Heart left ventricle (tissue), 16 donors: Measurements from ENCODE around the gene CDK5RAP3. TPM values are rescaled to one million over a fixed set of nuclear protein-coding genes. Genes with fewer than 3 reads are reported as not detected.
"Not testable (repeated sequence)": the region's sequence is repeated elsewhere in the genome, so short reads cannot be mapped to it uniquely, and the experiment has no call there.

ENCODE experiments used
- ATAC-seq, 4 donors: fragments of 200-7000 bp; cut with Tn5 transposase; one replicate each; pipeline ENCODE4 v1.9.1; 2020 to 2022; ENCODE audit warnings: moderate library complexity in 4 of 4, mild to moderate bottlenecking in 3 of 4, moderate number of reproducible peaks in 1 of 4
- DNase-seq, 5 donors: peaks; one replicate each; pipeline ENCODE4 v3.0.0-alpha.2; 2020
- H3K27ac ChIP-seq, 12 donors: fragments of 200-600 bp; sonication (generic) in 4 of 12; one replicate each; pipeline versions ENCODE4 v1.5.0 to v1.8.0; 2016 to 2022; ENCODE audit warnings: mild to moderate bottlenecking in 2 of 12
- H3K27me3 ChIP-seq, 9 donors: fragments of 200-600 bp; sonication (generic) in 2 of 9; one replicate each; pipeline versions ENCODE4 v1.5.1 to v1.8.0; 2016 to 2022; ENCODE audit warnings: mild to moderate bottlenecking in 3 of 9
- H3K36me3 ChIP-seq, 9 donors: fragments of 200-600 bp; sonication (generic) in 2 of 9; one replicate each; pipeline versions ENCODE4 v1.5.0 to v1.8.0; 2018 to 2022; ENCODE audit warnings: mild to moderate bottlenecking in 2 of 9
- H3K4me1 ChIP-seq, 12 donors: fragments of 200-600 bp; sonication (generic) in 4 of 12; one replicate each; pipeline versions ENCODE4 v1.5.0 to v1.8.0; 2016 to 2022; ENCODE audit warnings: mild to moderate bottlenecking in 3 of 12
- H3K4me3 ChIP-seq, 12 donors: fragments of 200-600 bp; sonication (generic) in 4 of 12; one replicate each; pipeline versions ENCODE4 v1.5.0 to v1.8.0; 2017 to 2022; ENCODE audit warnings: mild to moderate bottlenecking in 9 of 12, moderate library complexity in 4 of 12
- H3K9me3 ChIP-seq, 12 donors: fragments of 200-600 bp; sonication (generic) in 4 of 12; one replicate each; pipeline versions ENCODE4 v1.5.0 to v1.8.0; 2016 to 2022; ENCODE audit warnings: mild to moderate bottlenecking in 1 of 12
- CTCF ChIP-seq, 12 donors: fragments of 200-600 bp; sonication (generic) in 4 of 12; IDR thresholded peaks; one replicate each; pipeline versions ENCODE4 v1.5.0 to v1.8.0; 2018 to 2022; ENCODE audit warnings: antibody characterized with exemption in 12 of 12, mild to moderate bottlenecking in 5 of 12
- POLR2A ChIP-seq, 2 donors: fragments of 450-650 bp; IDR thresholded peaks; one replicate each; pipeline ENCODE4 v1.6.1; 2017; ENCODE audit warnings: antibody characterized with exemption in 2 of 2, mild to moderate bottlenecking in 2 of 2, moderate library complexity in 2 of 2
- WGBS, 4 donors: extraction: QIAGEN DNeasy Blood & Tissue Kit in 2 of 4; methylation state at CpG; one replicate each; pipeline versions ENCODE4 v1.1.5 to v1.1.7; 2013 to 2018; 5-methylcytosine and 5-hydroxymethylcytosine counted together
- intact Hi-C, 10 donors: fragments of 100-400 bp; cut with DNase I; formaldehyde crosslinking; loops; one replicate each; pipeline versions ENCODE4 v1.11.1 to v1.14.2; 2022
- polyA plus RNA-seq, 2 donors: library from polyadenylated mRNA; stranded (reverse); fragments of 200-250 nt; gene quantifications; one replicate each; pipeline ENCODE4 v1.2.3, GENCODE V29; 2013
- total RNA-seq, 9 donors: library from RNA; depleted of rRNA in 2 of 9; stranded (reverse); fragments of >200 nt in 2 of 9; fragmentation: NEBNext Ultra II Directional in 3 of 9; extraction: Animal tissue kit (Norgen Biotek cat#: 25700) in 3 of 9; gene quantifications; one replicate each; pipeline versions ENCODE4 v1.1.0 to v1.2.4, GENCODE V29; 2016 to 2023
- donor health status: ischemic (EF 13 %, LVEDD 7.1; RV severe dilation, severe dysfunction).
- donor health status: healthy with polysubstance abuse.
- donor health status: DM: no; HTN: yes; CAD: no.
- donor health status: DM: no; HTN: no; CAD: no.
- donor health status: ischemic (EF 25% LVEDD 6.9; RV normal size, moderate dysfunction).
- donor health status: ischemic (EF 25% LVEDD 5.7; RV mildly dilated, moderate dysfunction).
- donor health status: healthy.
- donor health status: DM: yes; HTN: yes; CAD: no.
- donor health status: ischemic (EF 35%, LVEDD 5.7; RV mildly dilated, moderate dysfunction).
- donor health status: nonischemic (EF 11% LVEDD 7.7; RV severe dilation, severe dysfunction).
- donor health status: DM: yes; HTN: yes; CAD: no.
- donor health status: PGD.
- donor health status: ischemic (EF 29% LVEDD 5.4; RV normal size, mild dysfunction).
- donor health status: nonischemic (EF 23%, LVEDD 6.1; RV moderate dilation, normal function).

CDK5RAP3 gene
- total and polyA plus RNA-seq, 11 donors: 41.2 to 80.9 (median 53.8) TPM

GRCh38 chr17:48012654-48013053 is 41.7 kb downstream of the CDK5RAP3 start:
- H3K9me3 ChIP-seq: no peaks in the 10 kb centered on the region
- H3K4me3 ChIP-seq: peak overlapping the region in 3 of 12 donors; percentile 33 to 52 (median 52)
- ATAC-seq: no peak
- H3K27ac ChIP-seq: no peak overlapping the region
- 42 to 64% (median 52%) methylated on average over 3 to 5 of the region's 5 CpGs for WGBS, 4 donors
- no peaks in the 10 kb centered on the region for H3K36me3 ChIP-seq
- peaks cover 0 to 51% (median 20%) of the 10 kb centered on the region in 9 donors for H3K27me3 ChIP-seq
- TF ChIP-seq POLR2A (IDR thresholded peaks at IDR 0.05): no peak
- TF ChIP-seq CTCF (IDR thresholded peaks at IDR 0.05): no peak
- DNase-seq: peak in 1 of 5 donors; percentile 4
- intact Hi-C loops: loop anchor here in 1 of 10 donors (10.0 kb wide), 1 partner anchor 168 kb away; the partner anchor contains the start of gene SCRN2
- peaks cover 0 to 23% (median 7%) of the 10 kb centered on the region in 12 donors for H3K4me1 ChIP-seq

GRCh38 chr17:48013876-48014594 is 43.1 kb downstream of the CDK5RAP3 start:
- Histone ChIP-seq H3K36me3 (no peaks in the 10 kb centered on the region), H3K27ac (no peak overlapping the region), H3K4me3 (no peak overlapping the region), H3K9me3 (no peaks in the 10 kb centered on the region), H3K4me1 (peaks cover 0 to 29% (median 7%) of the 10 kb centered on the region in 12 donors), H3K27me3 (peaks cover 0 to 42% (median 20%) of the 10 kb centered on the region in 9 donors)
- WGBS, 4 donors: 72 to 84% (median 79%) methylated on average over 6 of the region's 6 CpGs
- DNase-seq: no peak
- no peak for ATAC-seq
- TF ChIP-seq POLR2A (IDR thresholded peaks at IDR 0.05) (no peak), CTCF (IDR thresholded peaks at IDR 0.05) (no peak)
- intact Hi-C loops: loop anchor here in 1 of 10 donors (10.0 kb wide), 1 partner anchor 169 kb away; the partner anchor contains the start of gene SCRN2

- H3K27me3 ChIP-seq: peaks cover 0 to 36% (median 20%) of the 10 kb centered on the region in 9 donors
- no peak overlapping the region for H3K4me3 ChIP-seq
- no peaks in the 10 kb centered on the region for H3K9me3 ChIP-seq
- TF ChIP-seq POLR2A (IDR thresholded peaks at IDR 0.05) (no peak), CTCF (IDR thresholded peaks at IDR 0.05) (no peak)
- ATAC-seq (no peak), DNase-seq (no peak)
- no peak overlapping the region for H3K27ac ChIP-seq
- WGBS, 4 donors: 66 to 68% (median 67%) methylated on average over 8 of the region's 8 CpGs
- H3K4me1 ChIP-seq: peaks cover 0 to 29% (median 7%) of the 10 kb centered on the region in 12 donors
- no peaks in the 10 kb centered on the region for H3K36me3 ChIP-seq
- intact Hi-C loops: loop anchor here in 5 of 10 donors (5.0 to 10.0 kb wide), 3 partner anchors 167 to 172 kb away; partner anchors contain the start of gene SCRN2 (in 3 of the 5)
These were observed 43.7 kb downstream of the CDK5RAP3 start for GRCh38 chr17:48014595-48015111.

GRCh38 chr17:48016112-48016511 is 45.2 kb downstream of the CDK5RAP3 start:
- Histone ChIP-seq H3K27me3 (peaks cover 0 to 24% (median 15%) of the 10 kb centered on the region in 9 donors), H3K27ac (no peak overlapping the region), H3K4me1 (peaks cover 0 to 28% (median 7%) of the 10 kb centered on the region in 12 donors), H3K4me3 (no peak overlapping the region), H3K9me3 (no peaks in the 10 kb centered on the region), H3K36me3 (no peaks in the 10 kb centered on the region)
- 80 to 87% (median 83%) methylated on average over 2 of the region's 2 CpGs for WGBS, 4 donors
- ATAC-seq: no peak
- DNase-seq: peak in 1 of 5 donors; percentile 1
- TF ChIP-seq CTCF (IDR thresholded peaks at IDR 0.05) (no peak), POLR2A (IDR thresholded peaks at IDR 0.05) (no peak)
- intact Hi-C loops: loop anchor here in 6 of 10 donors (2.0 to 10.0 kb wide), 6 partner anchors 31 to 174 kb away; partner anchors contain the start of gene SCRN2 (in 3 of the 6)

- Histone ChIP-seq H3K4me1 (peaks cover 0 to 13% (median 0%) of the 10 kb centered on the region in 12 donors), H3K27me3 (peaks cover 0 to 15% (median 4%) of the 10 kb centered on the region in 9 donors)
- intact Hi-C loops: loop anchor here in 9 of 10 donors (1.0 to 10.0 kb wide), 13 partner anchors 33 to 177 kb away; partner anchors contain the start of gene SCRN2 (in 5 of the 9)
- H3K4me3 ChIP-seq, ATAC-seq, H3K36me3 ChIP-seq, H3K27ac ChIP-seq, H3K9me3 ChIP-seq: not testable (repeated sequence)
- WGBS, 4 donors: 82 to 89% (median 85%) methylated on average over 4 of the region's 4 CpGs
- DNase-seq: peak in 1 of 5 donors; percentile 6
These were observed 46.9 kb downstream of the CDK5RAP3 start for GRCh38 chr17:48017817-48018158.
